Dermis blood vessel endothelial cell (primary cell): ENCODE results near the gene EEF2KMT. TPM values are rescaled to one million over a fixed set of nuclear protein-coding genes. Genes with fewer than 3 reads are reported as not detected.
"Not testable (repeated sequence)": the region's sequence is repeated elsewhere in the genome, so short reads cannot be mapped to it uniquely, and the experiment has no call there.

Source experiments
- DNase-seq: peaks from one replicate; pipeline ENCODE4 v3.0.0; 2010
- total RNA-seq: library from RNA; depleted of rRNA; stranded (reverse); fragments of >200 nt; gene quantifications from 2 replicates; pipeline ENCODE4 v1.2.3, GENCODE V29; 2014

EEF2KMT gene
- total RNA-seq, 1 donor from 2014 or later, result 10.4 TPM

DNA sequence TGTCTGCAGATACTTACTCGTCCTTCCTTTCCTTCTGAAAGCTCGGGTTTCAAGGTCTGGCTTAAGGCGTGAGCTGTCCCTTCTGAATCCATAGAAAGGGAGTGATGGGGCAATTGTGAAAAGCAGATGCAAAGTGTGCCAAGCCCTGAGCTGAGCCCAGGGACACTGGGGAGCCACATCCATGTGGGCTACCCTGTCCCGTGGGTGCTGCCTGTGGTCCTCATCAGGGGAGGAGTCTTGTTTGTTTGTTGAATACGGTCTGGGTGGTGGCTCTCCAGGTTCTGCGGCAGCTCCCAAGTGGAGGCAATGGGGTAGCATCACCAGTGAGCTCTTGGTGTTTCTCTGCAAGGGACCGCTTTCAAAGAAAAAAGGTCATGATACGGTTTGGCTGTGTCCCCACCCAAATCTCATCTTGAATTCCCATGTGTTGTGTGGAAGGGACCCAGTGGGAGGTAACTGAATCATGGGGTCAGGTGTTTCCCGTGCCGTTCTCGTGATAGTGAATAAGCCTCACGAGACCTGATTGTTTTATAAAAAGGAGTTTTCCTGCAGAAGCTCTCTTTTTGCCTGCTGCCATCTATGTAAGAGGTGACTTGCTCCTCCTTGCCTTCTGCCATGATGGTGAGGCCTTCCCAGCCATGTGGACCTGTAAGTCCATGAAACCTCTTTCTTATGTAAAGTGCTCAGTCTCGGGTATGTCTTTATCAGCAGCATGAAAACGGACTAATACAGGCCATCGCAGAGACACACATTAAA, 27.0 kb downstream of the EEF2KMT start:
- no peak for DNase-seq

DNA sequence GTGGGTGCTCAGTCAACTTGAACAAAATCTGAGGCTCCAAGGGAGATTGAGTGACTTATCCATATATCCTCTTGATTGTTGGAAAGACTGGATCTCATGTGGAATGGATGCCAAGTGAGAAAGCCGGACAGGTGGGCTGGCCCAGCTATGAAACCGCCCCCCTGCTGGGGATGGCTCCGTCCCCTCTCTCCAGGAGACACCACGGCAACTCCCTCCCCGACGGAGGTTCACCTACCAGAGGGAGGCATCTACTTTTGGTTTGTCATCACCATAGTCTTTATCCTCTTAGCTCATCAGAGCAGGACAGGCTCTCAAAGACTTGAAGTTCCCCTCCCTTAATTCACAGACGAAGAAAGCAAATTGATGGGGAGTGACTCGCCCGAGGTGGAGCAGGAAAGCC, 27.7 kb downstream of the EEF2KMT start:
- DNase-seq, result no peak

DNA sequence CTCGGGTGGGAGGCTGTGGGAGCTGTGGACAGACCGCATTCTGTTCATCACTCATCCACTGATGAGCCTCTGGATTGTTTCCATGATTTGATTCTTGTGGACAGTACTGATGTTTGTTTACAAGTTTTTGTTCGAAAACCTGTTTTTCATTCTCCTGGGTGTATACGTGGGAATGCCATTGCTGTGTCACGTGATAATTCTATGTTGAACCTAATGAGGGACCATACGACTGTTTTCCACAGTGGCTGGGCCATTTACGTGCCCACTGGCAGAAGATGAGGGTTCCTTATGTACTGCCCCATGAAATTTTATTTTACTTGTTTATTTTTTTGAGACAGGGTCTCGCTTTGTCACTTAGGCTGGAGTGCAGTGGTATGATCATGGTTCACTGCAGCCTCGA, 28.5 kb downstream of the EEF2KMT start:
- no peak for DNase-seq

DNA sequence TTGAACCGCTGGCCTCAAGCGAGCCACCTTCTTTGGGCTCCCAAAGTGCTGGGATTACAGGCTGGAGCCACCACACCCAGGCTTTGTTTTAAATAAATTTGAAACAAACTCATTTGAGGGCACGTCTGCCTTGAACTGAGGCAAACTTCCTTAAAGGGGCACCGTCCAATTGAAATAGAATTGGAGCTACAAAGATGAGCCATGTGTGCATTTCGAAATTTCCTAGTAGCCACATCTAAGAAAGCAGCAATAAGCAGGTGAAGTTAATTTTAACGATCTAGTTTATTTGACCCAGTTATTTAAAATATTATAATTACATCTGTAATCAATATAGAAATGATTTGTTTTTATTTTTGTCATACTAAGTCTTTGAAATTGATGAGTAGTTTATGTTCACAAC, 31.1 kb downstream of the EEF2KMT start:
- no peak for DNase-seq

DNA sequence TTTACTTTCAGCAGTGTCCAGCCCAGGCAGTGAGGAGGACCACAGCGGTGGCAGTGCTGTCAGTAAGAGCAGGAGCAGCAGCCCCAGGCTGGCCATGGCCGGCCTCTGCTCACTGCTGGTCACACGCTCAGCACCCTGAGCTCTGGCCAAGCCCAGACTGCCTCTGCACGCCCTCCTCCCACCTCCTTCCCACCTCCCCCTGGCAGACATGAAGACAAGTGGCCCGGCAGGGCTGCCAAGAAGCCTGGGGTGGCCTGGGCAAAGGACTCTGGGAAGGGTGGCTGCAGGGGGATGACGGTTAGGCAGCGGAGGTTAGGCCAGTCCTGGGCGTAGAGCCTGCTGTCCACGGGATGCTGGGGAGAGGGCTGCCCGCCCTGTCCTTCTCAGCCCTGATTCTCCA, 31.8 kb downstream of the EEF2KMT start, which contains the start of gene C16orf89:
Gene C16orf89, minus strand, starts transcription at position 144 of the 400 bp plus-strand sequence. Its CDS starts 48 bp downstream, at position 96.
- DNase-seq, result no peak

DNA sequence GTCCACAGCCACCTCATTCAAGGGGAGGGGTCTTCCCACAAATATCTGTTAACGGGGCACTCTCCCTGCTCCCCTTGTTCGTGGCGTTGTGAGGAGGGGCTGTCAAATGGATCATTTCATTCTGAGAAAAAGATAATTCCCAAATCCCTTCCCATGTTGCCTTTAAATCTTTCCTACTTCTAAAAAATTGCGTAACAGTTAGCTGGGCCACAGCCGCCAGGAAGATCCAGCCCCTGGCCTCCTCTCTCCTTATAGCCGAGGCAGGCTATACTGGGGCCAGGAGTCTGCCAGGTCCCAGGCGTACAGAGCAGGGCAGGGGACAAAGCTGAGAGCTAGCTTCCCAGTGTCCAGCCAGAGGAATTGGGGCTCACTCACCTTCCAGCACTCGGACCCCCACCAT, 32.3 kb downstream of the EEF2KMT start:
- DNase-seq, result no peak

DNA sequence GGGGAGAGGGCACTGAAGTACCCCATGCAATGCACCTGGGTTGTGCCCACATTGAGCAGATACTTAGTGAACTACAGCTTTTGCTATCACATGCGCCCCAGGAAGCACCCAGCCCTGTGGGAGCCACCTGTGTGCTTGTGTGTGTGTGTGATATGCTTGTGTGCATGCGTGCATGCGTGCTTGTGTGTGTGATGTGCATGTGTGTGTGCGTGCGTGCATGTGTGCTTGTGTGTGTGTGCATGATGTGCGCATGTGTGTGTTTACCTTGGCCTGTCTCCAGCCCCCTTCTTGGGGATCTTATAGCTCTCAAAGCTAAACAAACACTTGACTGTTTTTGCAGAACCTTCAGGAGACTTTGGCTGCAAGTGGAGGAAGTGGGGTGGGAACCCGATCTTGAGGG, 32.7 kb downstream of the EEF2KMT start:
- no peak for DNase-seq

DNA sequence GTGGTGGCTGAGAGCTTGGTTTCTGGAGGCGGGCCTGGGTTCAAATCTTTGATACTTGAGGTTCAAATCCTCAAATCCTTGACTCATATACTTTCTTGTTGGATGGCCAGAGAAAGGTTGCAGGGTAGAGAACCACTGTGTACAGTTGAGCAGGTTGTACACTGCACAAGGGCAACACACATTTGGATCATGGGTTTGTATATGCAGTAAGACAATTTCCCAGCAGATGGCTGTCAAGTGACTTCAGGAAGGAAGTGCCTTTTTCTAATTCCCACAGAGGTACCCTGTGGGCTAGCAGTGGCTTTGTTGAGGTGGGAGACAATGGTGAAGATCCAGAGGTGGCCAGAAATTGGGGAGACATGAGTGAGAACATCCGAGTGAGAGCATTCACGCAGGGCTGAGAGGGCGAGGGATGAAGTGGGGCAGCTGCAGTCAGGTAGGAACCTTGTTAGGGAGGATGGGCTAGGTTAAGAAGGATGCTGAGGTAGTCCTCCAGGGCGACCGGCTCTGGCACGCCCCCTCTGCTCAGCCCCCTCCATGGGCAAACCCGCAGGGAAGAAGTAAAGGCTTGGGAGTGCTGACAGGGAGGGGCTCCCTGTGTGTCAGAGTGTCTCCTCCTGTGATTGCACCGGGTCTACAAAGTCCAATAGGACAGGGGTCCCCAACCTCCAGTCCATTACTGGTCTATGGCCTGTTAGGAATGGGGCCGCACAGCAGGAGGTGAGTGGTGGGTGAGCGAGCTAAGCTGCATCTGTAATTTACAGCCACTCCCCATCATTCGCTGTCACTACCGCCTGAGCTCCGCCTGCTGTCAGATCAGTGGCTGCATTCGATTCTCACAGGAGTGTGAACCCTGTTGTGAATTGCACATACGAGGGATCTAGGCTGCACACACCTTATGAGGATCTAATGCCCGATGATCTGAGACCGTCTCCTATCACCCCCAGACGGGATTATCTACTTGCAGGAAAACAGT, 34.5 kb downstream of the EEF2KMT start:
- no peak for DNase-seq

DNA sequence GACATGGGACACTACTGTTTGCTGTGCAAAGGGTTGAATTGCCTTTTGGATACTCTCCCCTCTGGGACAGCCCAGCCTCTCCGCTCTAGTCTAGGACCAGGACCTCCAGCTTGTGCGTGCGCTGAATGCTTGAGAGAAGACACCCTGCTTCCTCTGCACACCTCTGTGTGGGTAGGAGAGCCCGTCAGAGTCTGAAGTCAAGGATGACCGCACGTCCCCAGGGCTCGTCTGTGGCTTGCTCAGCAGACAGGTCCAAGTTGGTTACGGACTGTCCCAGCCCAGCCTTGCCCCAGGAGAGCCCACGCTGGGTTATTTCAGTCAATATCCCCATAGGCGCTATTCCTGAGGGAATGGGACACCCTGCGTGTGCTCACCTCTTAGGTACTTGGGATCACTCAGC, 35.5 kb downstream of the EEF2KMT start:
- no peak for DNase-seq

DNA sequence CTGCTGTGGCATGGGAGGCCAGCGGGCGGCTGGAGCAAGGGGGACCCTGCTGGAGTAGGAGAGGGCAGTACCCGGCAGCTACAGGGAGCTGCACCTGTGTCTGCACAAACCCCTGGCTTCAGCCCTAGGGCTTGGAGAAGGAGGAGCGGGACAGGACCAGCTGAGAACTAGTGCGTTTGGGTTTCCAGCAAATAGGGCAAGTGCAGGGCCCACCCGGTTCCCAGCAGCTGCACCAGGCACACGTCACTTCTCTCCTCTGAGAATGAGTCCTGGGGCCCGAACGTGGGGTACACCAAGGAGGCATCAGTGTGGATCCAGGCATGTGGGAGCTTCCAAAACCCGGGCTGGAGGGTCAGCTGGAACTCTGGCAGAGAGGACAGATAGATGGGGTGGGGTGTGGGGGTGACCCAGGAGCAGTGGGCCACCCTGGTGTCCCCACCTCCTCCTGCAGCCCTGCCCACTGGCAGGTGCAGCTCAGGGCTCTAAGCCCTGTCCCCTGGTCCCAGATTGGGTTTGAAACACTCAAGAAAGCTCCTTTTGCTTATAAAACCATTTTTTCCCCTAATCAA, 37.4 kb downstream of the EEF2KMT start:
- no peak for DNase-seq

DNA sequence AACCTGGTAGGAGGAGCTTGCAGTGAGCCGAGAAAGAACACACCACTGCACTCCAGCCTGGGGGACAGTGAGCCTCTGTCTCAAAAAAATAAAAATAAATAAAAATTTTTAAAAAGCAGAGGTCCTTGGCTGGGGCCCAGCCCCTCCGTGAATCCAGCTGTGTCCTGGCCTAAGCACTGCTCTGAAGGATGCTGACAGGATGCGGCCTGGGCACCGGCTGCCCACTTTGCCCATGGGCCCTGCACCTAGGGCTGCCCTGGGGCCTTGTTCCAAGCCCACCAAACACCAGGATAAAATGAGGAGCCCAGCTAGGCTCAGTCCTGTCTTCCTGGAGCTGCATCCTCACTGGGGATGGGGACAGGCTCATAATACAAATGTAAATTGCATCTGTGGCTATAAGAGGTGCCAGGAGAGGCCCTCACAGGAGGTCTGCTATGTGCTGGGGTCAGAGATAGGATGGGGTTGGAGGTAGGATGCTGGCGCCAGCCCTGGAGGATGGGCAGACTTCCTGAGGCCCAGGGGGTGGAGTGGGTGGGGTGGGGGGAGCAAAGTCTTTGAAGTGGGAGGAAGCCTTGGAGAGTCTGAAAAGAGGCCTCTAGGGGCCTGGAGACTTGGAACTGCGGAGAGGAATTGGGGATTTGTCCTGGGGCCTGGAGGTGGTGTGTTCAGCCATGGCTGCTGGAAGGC, 38.1 kb downstream of the EEF2KMT start:
- no peak for DNase-seq

DNA sequence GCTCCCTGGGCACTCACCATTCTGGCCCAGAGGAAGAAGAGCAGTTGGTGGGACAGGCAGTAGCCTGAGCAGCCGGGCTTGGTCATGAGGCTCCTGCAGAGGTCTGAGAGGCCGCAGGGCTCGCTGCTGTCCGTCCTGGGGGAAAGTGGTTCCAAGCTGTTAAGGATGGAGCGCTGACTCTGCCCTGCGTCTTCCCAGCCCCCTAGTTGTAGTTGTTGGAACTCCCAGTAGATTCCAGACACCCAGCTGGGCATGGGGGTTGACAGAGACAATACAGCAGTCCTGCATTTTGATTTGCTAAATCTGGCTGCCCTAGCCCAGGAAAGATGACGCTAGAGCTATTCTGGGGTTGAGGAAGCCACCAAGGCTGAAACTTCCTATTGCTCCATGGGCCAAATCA, 39.1 kb downstream of the EEF2KMT start:
- peak; percentile 24 for DNase-seq

DNA sequence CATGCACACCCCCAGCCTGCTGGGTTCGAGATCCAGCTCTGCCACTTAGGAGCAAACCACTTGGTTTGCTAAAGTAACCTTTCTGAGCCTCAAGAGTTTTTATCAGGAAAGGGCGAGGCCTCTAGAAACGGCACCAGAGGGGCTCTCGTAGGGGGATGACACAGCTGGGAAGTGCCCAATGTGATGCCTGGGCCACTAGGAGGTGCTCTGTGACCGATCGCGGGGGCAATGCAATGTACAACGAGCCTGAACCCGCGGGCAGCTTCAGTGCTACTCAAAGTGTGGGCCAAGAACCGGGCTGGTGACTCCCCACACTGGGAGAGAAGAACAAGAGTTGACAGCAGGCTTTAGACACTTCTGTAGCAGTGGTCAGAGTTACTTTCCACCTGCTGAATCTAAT, 41.2 kb downstream of the EEF2KMT start:
- peak; percentile 47 for DNase-seq

DNA sequence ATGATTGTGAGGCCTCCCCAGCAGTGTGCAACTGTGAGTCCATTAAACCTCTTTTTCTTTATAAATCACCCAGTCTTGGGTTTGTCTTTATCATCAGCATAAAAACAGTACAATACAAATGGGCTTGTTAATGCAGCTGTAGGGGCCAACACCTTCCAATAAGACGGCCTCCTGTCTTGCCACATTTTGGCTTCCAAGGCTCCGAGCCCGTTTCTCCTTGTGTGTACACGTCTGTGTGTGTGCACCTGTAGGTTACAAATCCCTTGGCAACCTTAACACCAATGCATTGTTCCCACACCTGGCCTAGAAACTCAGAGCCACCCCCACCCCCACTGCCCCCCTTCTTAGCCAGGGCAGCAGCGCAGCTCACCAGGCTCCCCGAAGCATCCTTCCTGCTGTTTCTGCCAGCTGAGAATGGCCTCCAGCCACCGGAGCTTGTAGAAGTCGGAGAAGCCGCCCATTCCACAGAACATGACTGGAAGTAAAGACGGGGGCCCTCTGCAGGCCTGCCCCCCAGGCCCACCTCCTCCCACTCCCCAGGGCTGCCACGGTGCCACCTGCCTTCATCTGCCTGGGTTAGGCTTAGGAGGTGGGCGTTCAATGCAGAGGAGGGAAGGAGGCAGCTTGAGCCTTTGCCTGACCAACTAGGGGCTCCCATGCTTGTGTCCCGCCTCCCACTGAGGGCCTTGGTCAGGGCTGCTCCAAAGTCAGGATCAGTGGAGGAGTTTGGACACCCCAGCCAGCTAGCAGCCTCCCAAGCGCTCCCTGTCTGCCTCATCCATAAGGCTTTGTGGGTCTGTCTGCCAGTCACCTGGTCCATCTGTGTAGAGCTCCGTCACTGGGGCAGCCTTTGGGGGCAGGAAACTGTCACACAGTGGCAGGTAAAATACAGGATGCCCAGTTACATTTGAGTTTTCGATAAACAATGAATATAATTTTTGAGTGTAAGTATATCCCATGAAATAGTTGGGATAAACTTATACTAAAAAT, 42.4 kb downstream of the EEF2KMT start:
- no peak for DNase-seq

DNA sequence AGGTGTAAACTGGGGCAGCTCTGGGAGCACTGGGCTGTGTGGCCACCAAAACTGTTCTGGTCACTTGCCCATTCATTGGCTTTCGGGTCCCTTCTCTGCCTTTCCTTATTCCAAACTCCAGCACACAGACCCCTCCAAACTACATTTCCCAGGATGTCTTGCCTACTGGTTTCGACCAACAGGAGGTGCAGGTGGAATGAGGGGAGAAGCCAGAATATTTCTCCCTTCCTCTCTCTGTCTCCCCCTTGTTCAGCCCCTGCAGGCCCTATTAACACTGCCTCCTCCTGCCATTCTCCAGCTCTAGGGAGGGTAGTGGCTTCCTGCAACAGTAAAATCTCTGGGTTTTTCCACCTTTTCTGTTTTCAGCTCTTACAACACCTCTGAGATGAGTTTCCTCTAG, 50.7 kb downstream of the EEF2KMT start:
- no peak for DNase-seq

DNA sequence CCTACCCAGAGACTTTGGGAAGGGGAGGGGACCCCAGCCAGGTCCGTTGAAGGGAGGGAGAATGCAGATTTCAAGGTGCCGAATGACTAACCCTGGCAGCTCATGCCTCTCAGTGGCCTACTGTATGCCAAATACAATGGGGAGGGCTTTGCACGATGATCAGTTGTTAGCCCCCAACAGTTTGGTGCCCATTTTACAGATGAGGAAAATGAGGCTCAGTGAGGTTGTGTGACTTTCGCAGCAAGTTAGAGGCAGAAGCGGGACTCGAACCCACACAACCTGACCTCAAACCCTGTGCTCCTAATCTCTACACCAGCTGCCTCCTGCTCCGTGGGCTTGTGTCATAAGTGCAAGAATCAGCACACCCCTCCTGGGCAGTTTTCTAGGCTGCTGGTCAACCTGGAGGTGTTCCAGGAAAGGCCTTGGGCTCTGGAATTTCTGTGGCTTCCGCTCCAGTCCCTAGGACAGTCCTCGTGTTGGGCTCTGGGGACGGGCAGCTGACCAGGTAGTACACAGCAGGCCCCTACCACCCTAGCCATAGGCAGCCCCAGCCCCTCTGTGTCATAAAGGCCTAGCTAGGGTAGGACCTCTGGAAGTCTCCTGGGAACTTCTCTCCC, 52.0 kb downstream of the EEF2KMT start:
- DNase-seq, result no peak

DNA sequence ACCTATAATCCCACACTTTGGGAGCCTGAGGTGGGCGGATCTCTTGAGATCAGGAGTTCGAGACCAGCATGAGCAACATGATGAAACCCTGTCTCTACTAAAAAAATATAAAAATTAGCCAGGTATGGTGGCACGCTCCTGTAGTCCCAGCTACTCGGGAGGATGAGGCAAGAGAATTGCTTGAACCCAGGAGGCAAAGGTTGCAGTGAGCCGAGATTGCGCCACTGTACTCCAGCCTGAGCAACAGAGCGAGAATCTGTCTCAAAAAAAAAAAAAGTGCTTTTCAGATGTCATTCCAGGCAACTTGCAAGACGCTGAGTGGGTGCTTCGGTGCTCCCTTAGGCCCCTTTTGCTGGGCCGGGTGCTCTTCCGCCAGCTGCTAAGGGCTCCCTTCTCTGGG, 53.0 kb downstream of the EEF2KMT start:
- not testable (repeated sequence) for DNase-seq

DNA sequence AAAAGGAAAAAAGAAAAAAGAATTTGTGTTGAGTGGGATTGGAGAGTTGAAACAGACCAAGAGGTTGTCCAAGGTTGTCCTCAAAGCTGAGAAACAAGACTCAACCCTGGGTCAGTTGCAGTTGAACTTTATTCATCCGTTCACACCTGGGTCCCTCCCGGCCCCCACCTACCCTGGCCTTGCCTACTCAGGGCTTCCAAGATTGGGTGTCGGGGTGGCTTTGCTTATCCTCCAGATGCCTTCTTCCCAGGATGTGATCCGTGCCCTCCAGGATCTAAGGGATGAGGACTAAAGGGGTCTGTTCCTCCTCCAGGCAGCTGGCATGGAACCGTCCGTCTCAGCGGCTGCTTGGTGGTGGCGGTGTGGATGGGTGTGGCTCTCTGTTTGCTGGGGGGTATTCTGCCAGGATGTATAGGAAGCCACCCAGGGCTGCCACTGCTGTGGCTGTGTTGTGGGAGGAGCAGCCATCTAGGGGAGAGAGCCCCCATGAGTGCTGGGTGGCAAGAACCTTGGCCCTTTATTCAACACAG, 53.5 kb downstream of the EEF2KMT start:
- DNase-seq, result no peak

DNA sequence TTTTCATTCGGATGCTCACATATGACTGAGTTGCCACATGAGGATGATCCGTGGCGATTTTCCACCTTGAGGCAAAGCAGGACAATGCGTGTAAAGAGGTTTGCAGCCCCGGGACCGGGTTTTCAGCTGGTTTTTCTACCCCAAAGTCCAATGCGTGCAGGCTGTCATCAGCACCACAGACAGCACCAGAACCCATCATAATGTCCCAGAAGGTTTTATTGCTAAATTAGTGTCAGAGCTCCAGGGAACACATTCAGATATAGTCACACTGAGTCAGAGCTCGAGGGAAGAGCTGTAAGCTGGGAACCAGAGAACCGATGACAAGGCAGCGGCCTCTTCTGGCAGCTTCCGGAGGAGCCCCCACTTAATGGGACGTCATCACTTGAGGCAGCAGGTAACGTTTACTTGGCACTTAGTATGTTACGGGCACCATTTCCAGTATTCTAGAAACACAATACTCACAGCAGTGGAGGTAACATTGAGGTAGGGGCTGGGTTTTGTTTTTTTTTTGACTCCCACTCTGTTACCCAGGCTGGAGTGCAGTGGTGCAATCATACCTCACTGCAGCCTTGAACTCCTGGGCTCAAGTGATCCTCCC, 54.9 kb downstream of the EEF2KMT start:
- no peak for DNase-seq

DNA sequence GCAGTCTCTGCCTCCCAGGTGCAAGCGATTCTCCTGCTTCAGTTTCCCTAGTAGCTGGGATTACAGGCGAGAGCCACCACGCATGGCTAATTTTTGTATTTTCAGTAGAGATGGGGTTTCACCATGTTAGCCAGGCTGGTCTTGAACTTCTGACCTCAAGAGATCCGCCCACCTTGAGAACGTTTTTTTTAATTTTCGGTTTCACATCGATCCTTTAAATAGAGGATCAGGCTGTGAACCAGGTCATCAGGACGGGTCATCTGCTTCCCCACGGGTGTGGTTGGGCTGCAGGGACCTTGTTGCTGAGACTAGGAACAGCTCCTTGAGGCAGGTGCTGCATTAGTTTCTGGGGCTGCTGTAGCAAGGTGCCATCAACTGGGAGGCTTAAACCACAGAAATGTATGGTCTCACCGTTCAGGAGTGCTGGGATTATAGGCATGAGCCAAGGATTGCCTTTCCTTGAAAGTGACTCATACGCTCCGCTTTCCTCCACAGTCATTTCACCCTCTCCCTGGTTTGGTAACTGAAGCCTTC, 55.9 kb downstream of the EEF2KMT start:
- DNase-seq, result no peak
